ENCODE measurements around the gene EPHB1. TPM values are rescaled to one million over a fixed set of nuclear protein-coding genes. Genes with fewer than 3 reads are reported as not detected.

The EPHB1 gene
- total RNA-seq, 4 donors from 2014 or later, result 11.1 to 14.2 (median 13.0) TPM

DNA sequence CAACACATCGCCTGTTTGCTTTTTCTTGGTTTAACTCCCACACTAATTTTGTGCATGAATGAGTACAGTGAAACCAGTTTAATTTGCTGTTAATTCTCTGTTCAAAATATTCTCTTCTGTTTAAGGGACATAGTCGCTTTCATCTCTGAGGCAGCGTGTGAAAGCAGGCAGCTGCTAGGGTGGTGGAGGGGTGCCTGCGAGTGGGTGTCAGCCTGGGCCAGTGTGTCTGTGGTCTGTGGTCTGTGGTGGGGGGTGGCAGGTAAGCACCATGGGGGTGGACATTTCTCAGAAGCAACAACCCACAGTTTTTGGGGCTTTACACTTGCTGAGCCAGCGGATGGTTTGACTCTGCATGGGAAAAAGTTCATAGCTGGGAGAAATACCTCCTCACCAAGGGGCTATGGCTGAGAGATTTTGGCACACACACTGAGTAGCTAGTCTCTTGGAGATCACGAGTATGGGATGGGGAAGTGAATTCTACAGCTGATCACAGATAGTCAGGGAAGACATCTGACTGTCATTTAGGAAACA, 109.2 kb downstream of the EPHB1 start:
- DNase-seq (ENCODE audit: low spot score in 2 of 2), result peak in 1 of 2 donors; percentile 48
- whole genome bisulfite sequencing, 2 donors, result 62 to 73% methylated on average over 6 of the region's 6 CpGs
- H3K4me3 ChIP-seq (ENCODE audit: low read depth, poor library complexity, severe bottlenecking), result no peak overlapping the region
- TF ChIP-seq, protein P1, sequence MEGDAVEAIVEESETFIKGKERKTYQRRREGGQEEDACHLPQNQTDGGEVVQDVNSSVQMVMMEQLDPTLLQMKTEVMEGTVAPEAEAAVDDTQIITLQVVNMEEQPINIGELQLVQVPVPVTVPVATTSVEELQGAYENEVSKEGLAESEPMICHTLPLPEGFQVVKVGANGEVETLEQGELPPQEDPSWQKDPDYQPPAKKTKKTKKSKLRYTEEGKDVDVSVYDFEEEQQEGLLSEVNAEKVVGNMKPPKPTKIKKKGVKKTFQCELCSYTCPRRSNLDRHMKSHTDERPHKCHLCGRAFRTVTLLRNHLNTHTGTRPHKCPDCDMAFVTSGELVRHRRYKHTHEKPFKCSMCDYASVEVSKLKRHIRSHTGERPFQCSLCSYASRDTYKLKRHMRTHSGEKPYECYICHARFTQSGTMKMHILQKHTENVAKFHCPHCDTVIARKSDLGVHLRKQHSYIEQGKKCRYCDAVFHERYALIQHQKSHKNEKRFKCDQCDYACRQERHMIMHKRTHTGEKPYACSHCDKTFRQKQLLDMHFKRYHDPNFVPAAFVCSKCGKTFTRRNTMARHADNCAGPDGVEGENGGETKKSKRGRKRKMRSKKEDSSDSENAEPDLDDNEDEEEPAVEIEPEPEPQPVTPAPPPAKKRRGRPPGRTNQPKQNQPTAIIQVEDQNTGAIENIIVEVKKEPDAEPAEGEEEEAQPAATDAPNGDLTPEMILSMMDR (IDR thresholded peaks at IDR 0.05), result no peak
- TF ChIP-seq POLR2A (IDR thresholded peaks at IDR 0.05), result no peak
- intact Hi-C loops (cut with DNase I; ENCODE audit: low total_unique reads), result no loop called here

DNA sequence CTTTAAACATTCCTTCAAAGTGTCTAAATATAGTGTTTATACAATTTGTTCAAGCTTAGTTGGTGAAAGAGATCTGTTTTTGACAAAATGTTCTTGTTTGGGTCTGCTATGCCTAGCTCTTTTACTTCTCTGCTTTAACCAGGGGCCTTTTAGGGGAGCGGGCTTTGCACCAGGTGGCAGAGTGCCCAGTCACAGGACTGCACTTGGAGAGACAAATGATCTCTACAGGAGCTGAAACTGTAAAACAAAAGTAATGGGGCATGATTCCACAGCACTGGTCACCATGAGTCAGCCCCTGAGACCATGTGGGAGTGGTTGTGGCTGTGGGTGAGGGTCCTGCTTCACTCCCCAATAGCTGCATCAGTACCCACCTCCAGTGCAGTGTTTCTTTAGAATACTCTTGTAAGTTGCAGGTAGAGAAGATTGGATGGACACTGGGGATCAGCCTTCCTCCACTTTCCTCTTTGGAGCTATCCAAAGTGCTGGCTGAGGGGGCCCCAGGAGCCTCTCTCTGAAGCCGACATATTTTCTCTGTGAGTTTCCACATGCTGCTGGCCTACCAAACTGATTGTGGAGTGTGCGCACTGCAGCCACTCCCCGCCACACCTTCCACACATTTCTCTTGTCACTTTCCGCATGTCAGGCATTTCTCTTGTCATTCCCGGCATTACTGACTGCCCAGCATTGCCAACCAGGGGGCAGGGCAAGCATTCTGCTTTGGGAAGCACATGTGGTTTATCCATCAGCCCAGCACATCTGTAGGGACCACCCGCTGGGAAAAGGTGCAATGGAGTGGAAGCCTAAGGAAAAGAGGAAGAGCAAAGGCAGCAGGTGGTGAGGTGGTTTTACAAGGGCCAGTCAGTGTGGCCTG, 110.0 kb downstream of the EPHB1 start:
- intact Hi-C loops (cut with DNase I; ENCODE audit: low total_unique reads), result no loop called here
- TF ChIP-seq POLR2A (IDR thresholded peaks at IDR 0.05), result no peak
- TF ChIP-seq, protein P1 (IDR thresholded peaks at IDR 0.05), result no peak
- no peak overlapping the region for H3K4me3 ChIP-seq (ENCODE audit: low read depth, poor library complexity, severe bottlenecking)
- 86 to 88% methylated on average over 7 of the region's 7 CpGs for WGBS, 2 donors
- DNase-seq (ENCODE audit: low spot score in 2 of 2), result peak in 1 of 2 donors; percentile 76

DNA sequence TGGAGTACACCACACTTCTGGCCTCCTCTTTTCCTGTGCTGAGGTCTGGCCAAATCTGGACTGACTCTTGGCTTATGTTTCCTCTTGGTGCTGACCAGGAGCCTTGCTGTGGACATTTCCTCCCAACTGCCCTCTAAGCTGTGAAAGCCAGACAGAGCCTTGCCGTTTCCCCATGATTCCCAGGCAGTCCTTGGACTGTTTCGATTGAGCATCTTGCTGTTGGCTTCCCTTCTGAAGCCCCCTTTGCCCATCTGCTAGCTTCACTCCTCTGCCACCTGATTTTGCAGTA, 110.5 kb downstream of the EPHB1 start:
- no peak for TF ChIP-seq POLR2A (IDR thresholded peaks at IDR 0.05)
- TF ChIP-seq, protein P1 (IDR thresholded peaks at IDR 0.05), result no peak
- 89 to 94% methylated on average over 2 of the region's 2 CpGs for WGBS, 2 donors
- H3K4me3 ChIP-seq (ENCODE audit: low read depth, poor library complexity, severe bottlenecking), result no peak overlapping the region
- intact Hi-C loops (cut with DNase I; ENCODE audit: low total_unique reads), result no loop called here
- peak in 1 of 2 donors; percentile 32 for DNase-seq (ENCODE audit: low spot score in 2 of 2)

DNA sequence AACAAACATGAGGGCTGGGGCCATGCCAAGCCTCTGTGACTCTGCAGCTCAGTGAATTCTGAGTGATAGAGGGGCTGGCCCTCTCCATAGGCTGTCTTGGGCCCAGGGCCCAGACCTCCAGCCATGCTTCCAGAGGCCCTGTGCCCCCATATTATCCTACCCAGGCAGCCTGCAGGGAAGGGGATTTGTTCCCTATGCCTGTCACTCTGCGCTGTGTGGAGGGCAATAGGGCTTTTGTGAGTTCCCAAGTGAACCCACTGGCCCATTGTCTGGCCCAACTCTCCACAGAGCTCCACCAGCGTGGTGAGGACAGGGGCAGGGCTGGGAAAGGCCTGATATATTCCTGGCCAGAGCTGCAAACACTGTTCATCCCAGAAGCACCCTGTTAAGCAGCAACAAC, 113.2 kb downstream of the EPHB1 start:
- intact Hi-C loops (cut with DNase I; ENCODE audit: low total_unique reads), result no loop called here
- no peak for TF ChIP-seq POLR2A (IDR thresholded peaks at IDR 0.05)
- TF ChIP-seq, protein P1 (IDR thresholded peaks at IDR 0.05), result no peak
- 65 to 77% methylated on average over 2 of the region's 2 CpGs for WGBS, 2 donors
- DNase-seq (ENCODE audit: low spot score in 2 of 2), result peak in 1 of 2 donors; percentile 74
- no peak overlapping the region for H3K4me3 ChIP-seq (ENCODE audit: low read depth, poor library complexity, severe bottlenecking)

- peak in 1 of 2 donors; percentile 36 for DNase-seq (ENCODE audit: low spot score in 2 of 2)
- WGBS, 2 donors, result 91 to 97% methylated on average over 2 of the region's 2 CpGs
- no peak for TF ChIP-seq POLR2A (IDR thresholded peaks at IDR 0.05)
- TF ChIP-seq, protein P1 (IDR thresholded peaks at IDR 0.05), result no peak
- intact Hi-C loops (cut with DNase I; ENCODE audit: low total_unique reads), result no loop called here
- H3K4me3 ChIP-seq (ENCODE audit: low read depth, poor library complexity, severe bottlenecking), result no peak overlapping the region
Observed at GRCh38 chr3:134910026-134910425, 115.0 kb downstream of the EPHB1 start.
